Common myeloid progenitor, CD34-positive (primary cell): ENCODE measurements around the gene SIMC1.

ENCODE experiments used
- CTCF ChIA-PET: fragments of 350-600 bp; sonication (Branson Sonifier 250); formaldehyde crosslinking; loops from one replicate; lab custom pipeline; 2021; ENCODE audit warnings: antibody characterized with exemption; lab: Charles Lee
- POLR2A ChIA-PET: fragments of 350-600 bp; sonication (Branson Sonifier 250); formaldehyde crosslinking; loops from one replicate; lab custom pipeline; 2021; ENCODE audit warnings: antibody characterized with exemption; lab: Charles Lee
- DNase-seq, 3 donors: peaks; one replicate each; pipeline versions ENCODE4 v3.0.0 to v3.0.0-alpha.2; 2013
- H3K27ac ChIP-seq, 2 experiments: 1 replicate in 1 of 2; 2 replicates in 1 of 2; pipeline ENCODE4 v1.7.0; 2013; ENCODE audit warnings: inconsistent platforms in 2 of 2, low read length in 2 of 2, mild to moderate bottlenecking in 2 of 2, low read depth in 1 of 2, moderate library complexity in 1 of 2; ENCODE audit not compliant: severe bottlenecking in 2 of 2, insufficient read depth in 1 of 2, poor library complexity in 1 of 2
- H3K27me3 ChIP-seq, 5 experiments: replicated peaks in 2 of 5; 1 replicate in 3 of 5; 2 replicates in 2 of 5; pipeline versions ENCODE4 v1.6.1 to v1.7.0; 2013; ENCODE audit warnings: low read length in 4 of 5, mild to moderate bottlenecking in 2 of 5, moderate library complexity in 2 of 5, inconsistent platforms in 1 of 5; ENCODE audit not compliant: insufficient read depth in 5 of 5, control insufficient read depth in 4 of 5
- H3K36me3 ChIP-seq, 4 experiments: 1 replicate in 2 of 4; 2 replicates in 2 of 4; pipeline versions ENCODE4 v1.6.1 to v1.7.0; 2013; ENCODE audit warnings: low read length in 3 of 4, control low read depth in 1 of 4, mild to moderate bottlenecking in 1 of 4; ENCODE audit not compliant: control insufficient read depth in 4 of 4, insufficient read depth in 4 of 4
- H3K4me1 ChIP-seq, 4 experiments: 1 replicate in 3 of 4; 2 replicates in 1 of 4; pipeline versions ENCODE4 v1.6.1 to v1.7.1; 2013; ENCODE audit warnings: low read length in 3 of 4, mild to moderate bottlenecking in 3 of 4, control low read depth in 1 of 4, inconsistent platforms in 1 of 4, moderate library complexity in 1 of 4; ENCODE audit not compliant: control insufficient read depth in 4 of 4, insufficient read depth in 4 of 4; ENCODE audit errors: control extremely low read depth in 1 of 4
- H3K4me3 ChIP-seq, 7 experiments: 1 replicate in 4 of 7; 2 replicates in 3 of 7; pipeline versions ENCODE4 v1.5.1 to v1.7.0; 2013; ENCODE audit warnings: mild to moderate bottlenecking in 7 of 7, low read length in 6 of 7, moderate library complexity in 6 of 7, inconsistent platforms in 2 of 7, low read depth in 2 of 7, control low read depth in 1 of 7; ENCODE audit not compliant: insufficient read depth in 4 of 7, control insufficient read depth in 1 of 7; ENCODE audit errors: extremely low read depth in 1 of 7
- H3K9me3 ChIP-seq, 5 experiments: 1 replicate in 4 of 5; 2 replicates in 1 of 5; pipeline versions ENCODE4 v1.6.1 to v1.7.1; 2013; ENCODE audit warnings: low read length in 4 of 5, mild to moderate bottlenecking in 2 of 5, inconsistent platforms in 1 of 5, low read depth in 1 of 5, moderate library complexity in 1 of 5; ENCODE audit not compliant: control insufficient read depth in 4 of 5, insufficient read depth in 2 of 5; ENCODE audit errors: control extremely low read depth in 1 of 5
- WGBS: methylation state at CpG from one replicate; pipeline ENCODE4 v1.1.5; 2013; ENCODE audit not compliant: insufficient coverage; 5-methylcytosine and 5-hydroxymethylcytosine counted together

SIMC1 gene

DNA sequence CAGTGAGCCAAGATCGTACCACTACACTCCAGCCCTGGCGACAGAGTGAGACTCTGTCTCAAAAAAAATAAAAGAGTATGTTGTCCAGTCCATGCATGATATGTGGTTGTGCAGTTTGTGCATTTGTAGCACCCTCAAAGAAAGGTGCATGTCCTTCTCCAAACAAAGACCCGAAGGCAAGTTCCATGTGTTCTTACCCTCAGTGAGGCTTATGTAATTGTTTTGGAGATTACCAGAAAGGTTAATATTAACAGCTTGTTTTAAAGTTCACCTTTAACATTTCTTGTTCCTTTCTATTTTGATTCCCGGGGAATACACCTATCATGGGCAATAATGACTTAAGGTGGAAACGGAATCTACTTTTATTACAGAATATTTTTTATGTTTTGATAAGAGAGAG lies 101.1 kb downstream of the SIMC1 start:
- Histone ChIP-seq H3K27ac (no peak overlapping the region), H3K36me3 (peaks cover 3 to 38% (median 22%) of the 10 kb centered on the region in 4 experiments), H3K4me3 (no peak overlapping the region), H3K4me1 (no peaks in the 10 kb centered on the region), H3K9me3 (peaks cover 0 to 3% (median 2%) of the 10 kb centered on the region in 5 experiments), H3K27me3 (no peaks in the 10 kb centered on the region)
- WGBS, result 100% methylated on average over 2 of the region's 5 CpGs
- CTCF ChIA-PET, result interaction anchor here (1.7 kb wide), 1 partner anchor 10 kb away, joined by 4 read pairs; no protein-coding TSS in a partner anchor
- no peak for DNase-seq
- POLR2A ChIA-PET, result interaction anchor here (0.7 kb wide), 1 partner anchor 771 kb away, joined by 3 read pairs; no protein-coding TSS in a partner anchor

DNA sequence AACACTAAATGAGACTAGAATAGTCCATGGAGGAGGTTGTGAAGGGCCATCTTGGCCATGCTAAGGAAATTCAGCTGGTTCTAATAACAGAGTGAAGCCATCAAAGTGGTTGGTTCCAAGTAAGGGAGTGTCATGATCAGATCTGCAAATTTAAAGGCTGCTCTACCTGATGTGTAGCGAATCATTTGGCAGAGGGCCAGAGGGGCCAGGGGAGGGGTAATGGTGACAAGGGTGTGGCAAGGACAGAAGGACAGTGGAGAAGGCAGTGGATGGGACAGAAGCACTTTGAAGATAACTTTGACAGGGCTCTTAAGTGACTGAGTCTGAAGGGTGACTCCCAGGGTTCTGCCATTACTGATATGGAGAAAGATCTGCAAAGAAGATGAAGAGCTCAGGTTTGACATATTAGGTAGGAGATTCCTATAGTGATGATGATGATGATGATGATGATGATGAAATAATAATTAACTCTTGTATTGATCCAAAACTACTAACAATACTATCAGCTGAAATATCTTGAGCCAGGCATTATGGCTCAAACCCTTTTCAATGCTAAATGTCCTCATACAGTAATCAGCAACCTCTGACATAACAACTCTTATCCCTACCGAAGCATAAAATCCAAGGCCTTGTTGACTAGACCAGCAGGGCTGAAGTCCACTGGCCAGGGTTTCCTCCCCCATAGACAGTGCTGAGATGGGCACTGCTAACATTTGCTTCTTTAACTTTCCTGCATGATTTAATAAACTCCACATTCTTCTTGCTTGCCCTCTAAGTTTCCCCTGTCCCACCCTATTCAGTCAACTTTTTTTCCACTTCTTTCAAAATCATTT lies 103.3 kb downstream of the SIMC1 start:
- no peak for DNase-seq
- Histone ChIP-seq H3K4me1 (no peaks in the 10 kb centered on the region), H3K27ac (no peak overlapping the region), H3K9me3 (no peaks in the 10 kb centered on the region), H3K27me3 (no peaks in the 10 kb centered on the region), H3K4me3 (no peak overlapping the region), H3K36me3 (peaks cover 5 to 49% (median 29%) of the 10 kb centered on the region in 4 experiments)
- ChIA-PET POLR2A (no interaction called here), CTCF (interaction anchor here (0.6 to 0.7 kb wide), 2 partner anchors 9 to 201 kb away, joined by 3 read pairs; no protein-coding TSS in a partner anchor)
- 86% methylated on average over 2 of the region's 2 CpGs for WGBS

GRCh38 chr5:176342158-176342483 lies 103.9 kb downstream of the SIMC1 start:
- H3K27ac ChIP-seq, result no peak overlapping the region
- H3K36me3 ChIP-seq, result peaks cover 8 to 49% (median 29%) of the 10 kb centered on the region in 4 experiments
- H3K4me3 ChIP-seq, result no peak overlapping the region
- H3K9me3 ChIP-seq, result no peaks in the 10 kb centered on the region
- ChIA-PET CTCF (interaction anchor here (0.6 kb wide), 1 partner anchor 8 kb away, joined by 3 read pairs; no protein-coding TSS in a partner anchor), POLR2A (no interaction called here)
- no peak for DNase-seq
- no peaks in the 10 kb centered on the region for H3K4me1 ChIP-seq
- no peaks in the 10 kb centered on the region for H3K27me3 ChIP-seq
- WGBS, result no CpG with 5 or more reads among the region's 1 CpG

DNA sequence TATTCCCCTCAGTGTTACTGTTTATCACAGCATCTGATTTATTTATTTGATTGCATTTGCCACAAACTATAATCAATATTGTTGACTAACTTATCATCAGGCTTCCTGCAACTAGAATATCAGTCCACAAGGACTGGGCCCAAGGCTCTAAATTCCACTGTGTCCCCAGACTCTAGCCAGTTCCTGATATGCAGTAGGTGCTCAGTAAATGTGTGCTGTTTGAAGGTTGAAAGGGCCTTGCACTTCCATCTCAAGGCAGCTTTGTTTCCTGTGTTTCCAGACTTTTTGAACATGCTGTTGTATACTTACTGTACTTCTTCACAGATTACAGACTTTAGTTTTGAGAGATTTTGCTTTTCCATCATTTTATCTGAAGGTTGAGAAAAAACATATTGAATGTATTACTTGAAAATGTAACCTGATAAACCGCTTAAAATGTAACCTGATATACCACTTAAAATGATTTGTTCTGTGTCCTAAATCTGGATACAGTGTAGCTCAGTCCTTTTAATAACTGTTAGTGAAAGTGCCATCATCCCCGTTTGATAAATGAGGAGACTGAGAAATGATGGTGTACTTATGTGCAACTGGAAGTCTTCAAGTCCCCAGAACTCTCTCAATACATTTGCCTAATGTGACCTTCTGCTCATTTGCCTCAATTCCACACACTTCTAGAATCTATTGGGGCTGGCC lies 104.7 kb downstream of the SIMC1 start:
- Histone ChIP-seq H3K36me3 (peaks cover 8 to 50% (median 33%) of the 10 kb centered on the region in 4 experiments), H3K4me3 (no peak overlapping the region), H3K27me3 (no peaks in the 10 kb centered on the region), H3K4me1 (no peaks in the 10 kb centered on the region), H3K27ac (no peak overlapping the region), H3K9me3 (no peaks in the 10 kb centered on the region)
- DNase-seq, result no peak
- ChIA-PET CTCF (no interaction called here), POLR2A (interaction anchor here (1.0 kb wide), 1 partner anchor 9 kb away, joined by 4 read pairs; no protein-coding TSS in a partner anchor)
- WGBS, result no CpG with 5 or more reads among the region's 2 CpGs

DNA sequence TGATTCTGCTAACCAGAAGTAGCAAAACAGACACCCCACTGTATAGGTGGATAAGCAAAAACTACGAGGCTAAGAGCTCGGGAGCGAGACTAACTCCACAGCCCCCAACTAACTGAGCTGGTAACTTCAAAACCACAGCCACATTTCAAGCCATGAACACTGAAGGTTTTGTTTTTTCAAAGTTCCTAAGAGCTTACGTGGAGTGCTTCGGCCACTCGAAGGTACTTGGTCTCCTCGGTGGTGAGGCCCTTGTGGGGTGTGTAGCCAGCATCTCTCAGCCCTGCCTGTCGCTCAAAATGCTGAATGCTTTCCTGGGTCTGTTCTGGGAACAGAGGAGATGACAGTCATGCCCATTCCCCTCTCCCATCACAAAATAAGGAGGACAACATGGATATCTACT lies 112.2 kb downstream of the SIMC1 start:
- WGBS, result 100% methylated on average over 1 of the region's 8 CpGs
- H3K36me3 ChIP-seq, result peaks cover 14 to 90% (median 77%) of the 10 kb centered on the region in 4 experiments
- H3K27ac ChIP-seq, result no peak overlapping the region
- H3K27me3 ChIP-seq, result no peaks in the 10 kb centered on the region
- CTCF ChIA-PET, result interaction anchor here (0.7 kb wide), 1 partner anchor 8 kb away, joined by 3 read pairs; no protein-coding TSS in a partner anchor
- H3K9me3 ChIP-seq, result no peaks in the 10 kb centered on the region
- POLR2A ChIA-PET, result no interaction called here
- DNase-seq, result no peak
- H3K4me3 ChIP-seq, result no peak overlapping the region
- no peaks in the 10 kb centered on the region for H3K4me1 ChIP-seq

DNA sequence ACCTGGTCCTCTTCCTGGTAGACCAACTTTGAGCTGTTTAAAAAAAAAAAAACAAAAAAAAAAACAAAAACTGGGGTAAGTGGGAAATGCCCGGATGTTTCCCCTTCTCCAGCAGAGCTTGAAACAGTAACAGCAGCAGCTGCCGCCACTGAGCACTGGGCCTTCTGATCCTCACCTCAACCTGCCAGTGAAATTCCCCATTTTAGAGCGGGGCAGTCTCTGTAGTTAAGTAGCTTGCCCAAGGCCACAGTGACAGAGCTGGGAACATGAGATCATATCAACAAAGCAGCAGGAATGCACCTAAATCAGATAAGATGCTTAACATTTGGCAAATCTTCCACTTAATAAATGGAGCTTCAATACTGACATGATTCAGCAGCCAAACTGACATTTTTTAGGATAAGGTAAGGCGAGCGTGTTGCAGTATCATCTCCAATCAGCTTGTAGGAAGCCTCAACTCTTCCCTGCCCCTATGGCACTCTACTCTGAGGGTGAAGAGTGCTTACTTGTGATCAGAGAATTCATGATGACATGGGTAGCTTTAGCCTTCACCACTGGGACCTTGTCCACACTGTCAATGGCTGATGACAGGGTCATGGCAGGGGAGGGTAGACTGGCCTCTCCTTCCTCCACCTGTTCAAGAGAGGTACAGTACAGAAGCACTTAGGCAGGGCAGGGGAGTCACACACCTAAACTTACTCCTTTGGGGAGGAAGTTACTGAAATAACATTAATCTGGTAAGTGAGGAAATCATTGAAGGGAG lies 114.1 kb downstream of the SIMC1 start:
- no peaks in the 10 kb centered on the region for H3K27me3 ChIP-seq
- H3K27ac ChIP-seq, result no peak overlapping the region
- no peak overlapping the region for H3K4me3 ChIP-seq
- no peak for DNase-seq
- ChIA-PET POLR2A (interaction anchor here (0.7 kb wide), 1 partner anchor 9 kb away, joined by 4 read pairs; no protein-coding TSS in a partner anchor), CTCF (interaction anchor here (1.2 to 1.6 kb wide), 2 partner anchors 8 to 12 kb away, joined by 4 read pairs; no protein-coding TSS in a partner anchor)
- H3K9me3 ChIP-seq, result no peaks in the 10 kb centered on the region
- H3K4me1 ChIP-seq, result no peaks in the 10 kb centered on the region
- peaks cover 21 to 93% (median 80%) of the 10 kb centered on the region in 4 experiments for H3K36me3 ChIP-seq
- WGBS, result 98% methylated on average over 4 of the region's 5 CpGs
